Measurements from ENCODE around the gene TBC1D22A. TPM values are rescaled to one million over a fixed set of nuclear protein-coding genes. Genes with fewer than 3 reads are reported as not detected.

Gene TBC1D22A
- total and polyA plus RNA-seq, 4 donors, result 4.1 to 12.4 (median 8.4) TPM

- TF ChIP-seq CTCF (IDR thresholded peaks at IDR 0.05; ENCODE audit: low read depth, low read length, missing input control), result no peak
- TF ChIP-seq EGR1 (IDR thresholded peaks at IDR 0.05; ENCODE audit: low read depth in 2 of 2), result no peak
- TF ChIP-seq YY1 (IDR thresholded peaks at IDR 0.05), result no peak
These were observed 192.3 kb downstream of the TBC1D22A start (continued) for GRCh38 chr22:46954781-46955180.

- H3K9ac ChIP-seq (ENCODE audit: low read depth in 1 of 2, low read length in 2 of 2), result no peak overlapping the region
- 96% methylated on average over 19 of the region's 19 CpGs for WGBS
These were observed 194.2 kb downstream of the TBC1D22A start for GRCh38 chr22:46956498-46957215.

More at GRCh38 chr22:46956498-46957215, 194.2 kb downstream of the TBC1D22A start:
- Histone ChIP-seq H3K4me3 (ENCODE audit: low read depth in 1 of 3, low read length in 3 of 3) (no peak overlapping the region), H3K4me1 (ENCODE audit: control insufficient read depth in 4 of 4, insufficient read depth in 4 of 4, low read length in 3 of 4) (no peaks in the 10 kb centered on the region), H3K27me3 (ENCODE audit: control insufficient read depth in 4 of 4, insufficient read depth in 4 of 4, low read length in 3 of 4) (no peaks in the 10 kb centered on the region), H3K27ac (ENCODE audit: low read depth in 1 of 2, low read length in 2 of 2) (no peak overlapping the region), H3K9me3 (ENCODE audit: control insufficient read depth in 4 of 4, low read length in 3 of 4) (no peaks in the 10 kb centered on the region), H3K36me3 (ENCODE audit: control insufficient read depth in 4 of 4, insufficient read depth in 3 of 4, low read depth in 1 of 4, low read length in 3 of 4) (no peaks in the 10 kb centered on the region)
- TF ChIP-seq ATF3 (IDR thresholded peaks at IDR 0.05) (no peak), FOXA1 (IDR thresholded peaks at IDR 0.05) (no peak), YY1 (IDR thresholded peaks at IDR 0.05) (no peak), SP1 (IDR thresholded peaks at IDR 0.05) (no peak), REST (IDR thresholded peaks at IDR 0.05) (no peak), ZBTB33 (IDR thresholded peaks at IDR 0.05) (no peak), FOXA2 (IDR thresholded peaks at IDR 0.05) (no peak), HNF4A (conservative IDR thresholded peaks at IDR 0.05) (no peak), RAD21 (IDR thresholded peaks at IDR 0.05) (no peak), HNF4G (IDR thresholded peaks at IDR 0.05) (no peak), CTCF (IDR thresholded peaks at IDR 0.05; ENCODE audit: low read depth, low read length, missing input control) (no peak), GABPA (IDR thresholded peaks at IDR 0.05 in 1 of 2, conservative IDR thresholded peaks at IDR 0.05 in 1 of 2) (no peak)
- DNase-seq (ENCODE audit: low spot score), result no peak
